Ovary (tissue), 9 donors: ENCODE results near the gene KLF3. TPM values are rescaled to one million over a fixed set of nuclear protein-coding genes. Genes with fewer than 3 reads are reported as not detected.

ENCODE experiments used
- DNase-seq, 5 donors: peaks; one replicate each; pipeline ENCODE4 v3.0.0-alpha.2; 2019 to 2020
- H3K27ac ChIP-seq, 2 donors: fragments of 200-600 bp; one replicate each; pipeline versions ENCODE4 v1.5.1 to v1.8.0; 2019 to 2022
- H3K27me3 ChIP-seq: fragments of 200-600 bp; one replicate; pipeline ENCODE4 v1.8.0; 2022
- H3K36me3 ChIP-seq: fragments of 200-600 bp; sonication (generic); one replicate; pipeline ENCODE4 v1.5.1; 2019
- H3K4me1 ChIP-seq: one replicate; pipeline ENCODE4 v1.8.1; 2013; ENCODE audit warnings: mild to moderate bottlenecking, moderate library complexity; ENCODE audit not compliant: insufficient read depth
- H3K4me3 ChIP-seq: fragments of 200-600 bp; sonication (generic); one replicate; pipeline ENCODE4 v1.5.1; 2017
- H3K9me3 ChIP-seq, 2 donors: fragments of 200-600 bp in 1 of 2; sonication (generic) in 1 of 2; one replicate each; pipeline versions ENCODE4 v1.5.1 to v1.8.1; 2013 to 2019; ENCODE audit warnings: mild to moderate bottlenecking in 1 of 2, moderate library complexity in 1 of 2
- EP300 ChIP-seq: sonication (generic); formaldehyde crosslinking; IDR thresholded peaks from one replicate; pipeline ENCODE4 v1.6.1; 2017; ENCODE audit warnings: antibody characterized with exemption
- POLR2A ChIP-seq: fragments of 450-650 bp; IDR thresholded peaks from one replicate; pipeline ENCODE4 v1.6.1; 2017; ENCODE audit warnings: antibody characterized with exemption, mild to moderate bottlenecking, moderate library complexity
- WGBS, 3 donors: extraction: QIAGEN DNeasy Blood & Tissue Kit in 1 of 3; methylation state at CpG; one replicate each; pipeline versions ENCODE4 v1.1.5 to v1.1.7; 2013 to 2017; 5-methylcytosine and 5-hydroxymethylcytosine counted together
- intact Hi-C, 4 donors: fragments of 100-400 bp; cut with DNase I; formaldehyde crosslinking; loops; one replicate each; pipeline versions ENCODE4 v1.11.0 to v1.15.1; 2022 to 2023
- polyA plus RNA-seq, 2 donors: library from polyadenylated mRNA; stranded (reverse); fragments of 200-250 nt in 1 of 2; fragments of 350-450 nt in 1 of 2; fragmentation: Illumina TruSeq in 1 of 2; extraction: RNeasy Lipid Tissue Mini Kit (QIAGEN cat#74804) in 1 of 2; gene quantifications; one replicate each; pipeline ENCODE4 v1.2.3, GENCODE V29; 2013 to 2014
- total RNA-seq, 7 donors: library from RNA; depleted of rRNA in 2 of 7; stranded (reverse); fragments of >200 nt in 2 of 7; fragmentation: NEBNext Ultra II Directional in 3 of 7; extraction: Animal tissue kit (Norgen Biotek cat#: 25700) in 3 of 7; gene quantifications; one replicate each; pipeline versions ENCODE4 v1.1.0 to v1.2.4, GENCODE V29; 2016 to 2023
- TF ChIP-seq, protein P1 (sequence below), 3 donors: fragments of 450-650 bp in 2 of 3; fragments of 200-600 bp in 1 of 3; IDR thresholded peaks; one replicate each; pipeline versions ENCODE4 v1.5.1 to v1.8.0; 2016 to 2022; ENCODE audit warnings: antibody characterized with exemption in 3 of 3, mild to moderate bottlenecking in 1 of 3
- donor health status: DM: no; HTN: no; CAD: no; lungs with moderate emphysema.
- donor health status: DM: no; HTN: no; CAD: no.
- donor health status: Bipolar disorder and iron deficiency.
- donor health status: DM: yes; HTN: yes; CAD: no.
- donor health status: DM: no; HTN: no; CAD: no.
- donor health status: DM: yes; HTN: yes; CAD: no.

Gene KLF3
- total and polyA plus RNA-seq, 9 donors: 32.9 to 111 (median 74.2) TPM

DNA sequence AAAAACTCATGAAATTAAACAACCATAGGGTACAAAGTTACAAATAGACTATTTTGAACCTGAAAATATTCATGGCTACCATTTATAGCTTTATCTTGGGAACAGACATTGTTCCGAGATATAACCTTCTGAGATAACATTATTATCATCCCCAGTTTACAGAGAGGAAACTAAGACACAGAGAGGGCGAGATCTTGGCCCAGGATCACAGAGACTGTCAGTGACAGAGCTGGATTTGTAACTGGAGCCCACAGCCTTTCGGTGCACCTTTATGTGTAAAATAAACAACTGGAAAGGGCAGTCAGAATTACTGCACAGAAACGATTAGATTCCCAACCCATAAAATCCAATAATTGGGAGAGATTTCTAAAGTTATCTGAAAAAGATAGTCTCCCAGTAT lies 28.4 kb downstream of the KLF3 start:
- no peak overlapping the region for H3K27ac ChIP-seq
- peaks cover under 1% of the 10 kb centered on the region for H3K4me1 ChIP-seq
- H3K36me3 ChIP-seq: no peaks in the 10 kb centered on the region
- H3K4me3 ChIP-seq: no peak overlapping the region
- intact Hi-C loops: no loop called here
- WGBS, 3 donors: 58 to 68% (median 66%) methylated on average over 4 of the region's 4 CpGs
- H3K27me3 ChIP-seq: no peaks in the 10 kb centered on the region
- H3K9me3 ChIP-seq: no peaks in the 10 kb centered on the region
- no peak for DNase-seq
- no peak for TF ChIP-seq EP300
- no peak for TF ChIP-seq POLR2A
- TF ChIP-seq, protein P1, sequence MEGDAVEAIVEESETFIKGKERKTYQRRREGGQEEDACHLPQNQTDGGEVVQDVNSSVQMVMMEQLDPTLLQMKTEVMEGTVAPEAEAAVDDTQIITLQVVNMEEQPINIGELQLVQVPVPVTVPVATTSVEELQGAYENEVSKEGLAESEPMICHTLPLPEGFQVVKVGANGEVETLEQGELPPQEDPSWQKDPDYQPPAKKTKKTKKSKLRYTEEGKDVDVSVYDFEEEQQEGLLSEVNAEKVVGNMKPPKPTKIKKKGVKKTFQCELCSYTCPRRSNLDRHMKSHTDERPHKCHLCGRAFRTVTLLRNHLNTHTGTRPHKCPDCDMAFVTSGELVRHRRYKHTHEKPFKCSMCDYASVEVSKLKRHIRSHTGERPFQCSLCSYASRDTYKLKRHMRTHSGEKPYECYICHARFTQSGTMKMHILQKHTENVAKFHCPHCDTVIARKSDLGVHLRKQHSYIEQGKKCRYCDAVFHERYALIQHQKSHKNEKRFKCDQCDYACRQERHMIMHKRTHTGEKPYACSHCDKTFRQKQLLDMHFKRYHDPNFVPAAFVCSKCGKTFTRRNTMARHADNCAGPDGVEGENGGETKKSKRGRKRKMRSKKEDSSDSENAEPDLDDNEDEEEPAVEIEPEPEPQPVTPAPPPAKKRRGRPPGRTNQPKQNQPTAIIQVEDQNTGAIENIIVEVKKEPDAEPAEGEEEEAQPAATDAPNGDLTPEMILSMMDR (IDR thresholded peaks at IDR 0.05): no peak

GRCh38 chr4:38693569-38693968 lies 29.6 kb downstream of the KLF3 start:
- no peaks in the 10 kb centered on the region for H3K9me3 ChIP-seq
- no peaks in the 10 kb centered on the region for H3K27me3 ChIP-seq
- TF ChIP-seq, protein P1 (IDR thresholded peaks at IDR 0.05): no peak
- TF ChIP-seq POLR2A (no peak), EP300 (no peak)
- intact Hi-C loops: no loop called here
- H3K36me3 ChIP-seq: no peaks in the 10 kb centered on the region
- H3K4me3 ChIP-seq: no peak overlapping the region
- H3K27ac ChIP-seq: no peak overlapping the region
- DNase-seq: no peak
- no peaks in the 10 kb centered on the region for H3K4me1 ChIP-seq

DNA sequence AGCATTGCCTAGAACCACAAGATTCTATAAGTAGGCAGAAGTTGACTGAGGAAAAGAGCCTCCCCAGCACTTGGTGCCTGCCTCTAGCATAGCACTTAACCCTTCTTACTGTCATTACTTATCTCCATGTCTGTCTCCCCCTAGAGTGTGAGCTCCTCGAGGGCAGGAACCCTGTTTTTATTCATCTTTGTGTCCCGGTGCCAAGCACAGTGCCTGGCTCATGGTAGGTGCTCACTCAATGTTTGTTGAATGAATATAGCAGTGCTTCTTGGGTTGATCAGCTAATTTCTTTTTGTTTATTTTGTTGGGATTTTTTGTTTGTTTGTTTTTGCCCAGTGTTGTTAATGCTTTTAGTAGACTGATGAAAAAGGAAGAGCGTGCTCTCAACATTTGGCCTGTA lies 30.3 kb downstream of the KLF3 start:
- Histone ChIP-seq H3K9me3 (no peaks in the 10 kb centered on the region), H3K36me3 (no peaks in the 10 kb centered on the region), H3K4me3 (no peak overlapping the region), H3K4me1 (no peaks in the 10 kb centered on the region), H3K27me3 (no peaks in the 10 kb centered on the region), H3K27ac (no peak overlapping the region)
- TF ChIP-seq, protein P1 (IDR thresholded peaks at IDR 0.05): no peak
- TF ChIP-seq POLR2A (no peak), EP300 (no peak)
- WGBS, 3 donors: 88 to 89% (median 88%) methylated on average over 3 of the region's 3 CpGs
- no peak for DNase-seq
- intact Hi-C loops: no loop called here

DNA sequence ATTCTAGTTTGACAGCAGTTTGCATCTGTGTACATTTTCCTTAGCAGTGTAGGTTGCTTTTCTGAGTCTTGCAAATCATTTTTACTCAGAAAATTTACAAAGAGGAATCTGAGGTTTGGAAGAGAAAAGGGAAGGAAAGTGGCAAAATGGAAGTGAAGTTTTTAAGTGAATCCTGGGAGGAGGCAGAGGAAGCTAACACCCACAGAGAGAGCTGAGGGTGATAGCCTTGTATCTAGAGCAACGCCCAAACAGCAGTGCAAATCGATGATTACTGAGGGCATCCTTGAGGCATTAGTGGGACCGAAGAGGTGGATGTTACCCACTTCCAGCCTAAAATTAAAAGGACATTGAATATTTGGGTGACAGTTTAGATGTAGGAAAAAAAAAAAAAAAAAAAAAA lies 31.8 kb downstream of the KLF3 start:
- H3K4me1 ChIP-seq: no peaks in the 10 kb centered on the region
- no peak overlapping the region for H3K4me3 ChIP-seq
- H3K27ac ChIP-seq: no peak overlapping the region
- intact Hi-C loops: no loop called here
- H3K9me3 ChIP-seq: no peaks in the 10 kb centered on the region
- no peaks in the 10 kb centered on the region for H3K27me3 ChIP-seq
- no peaks in the 10 kb centered on the region for H3K36me3 ChIP-seq
- WGBS, 3 donors: 91 to 93% (median 91%) methylated on average over 3 of the region's 3 CpGs
- TF ChIP-seq, protein P1 (IDR thresholded peaks at IDR 0.05): no peak
- TF ChIP-seq EP300 (no peak), POLR2A (no peak)
- no peak for DNase-seq

GRCh38 chr4:38696697-38697096 lies 32.7 kb downstream of the KLF3 start:
- Histone ChIP-seq H3K4me3 (no peak overlapping the region), H3K27ac (no peak overlapping the region), H3K27me3 (no peaks in the 10 kb centered on the region), H3K9me3 (no peaks in the 10 kb centered on the region), H3K4me1 (no peaks in the 10 kb centered on the region), H3K36me3 (no peaks in the 10 kb centered on the region)
- no peak for TF ChIP-seq POLR2A
- TF ChIP-seq, protein P1 (IDR thresholded peaks at IDR 0.05): no peak
- DNase-seq: no peak
- intact Hi-C loops: no loop called here
- 2 to 9% (median 2%) methylated on average over 2 of the region's 2 CpGs for WGBS, 3 donors
